SH-SY5Y (cell line): ENCODE data around the gene PTPRT.

Experiments used
- GATA2 ChIP-seq: IDR thresholded peaks from 2 replicates; pipeline ENCODE4 v1.6.1; 2011; ENCODE audit warnings: mild to moderate bottlenecking, low read depth, low read length
- GATA3 ChIP-seq: IDR thresholded peaks from 2 replicates; pipeline ENCODE4 v1.6.1; 2011; ENCODE audit warnings: low read depth, mild to moderate bottlenecking, low read length, moderate library complexity

Gene PTPRT

DNA sequence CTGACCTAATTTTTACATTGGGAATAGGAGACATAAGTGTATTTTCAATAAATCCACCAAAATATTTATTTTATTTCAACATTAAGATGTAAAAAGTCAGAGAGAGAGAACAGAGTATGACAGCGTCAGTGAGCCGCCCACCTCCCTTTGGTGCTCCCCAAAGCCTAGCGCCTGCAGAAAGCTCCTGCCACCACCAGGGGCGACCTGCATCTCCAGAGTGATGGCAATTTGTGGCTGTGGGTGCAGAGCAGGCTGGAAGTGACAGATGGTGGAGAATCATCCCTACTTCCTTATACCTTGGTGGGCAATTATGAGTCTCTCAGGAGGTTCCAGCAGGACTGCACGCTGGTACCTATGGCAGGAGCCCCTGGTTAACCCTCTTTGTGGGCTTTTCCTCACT is 87.3 kb downstream of the PTPRT start:
- TF ChIP-seq GATA3 (no peak), GATA2 (no peak)

DNA sequence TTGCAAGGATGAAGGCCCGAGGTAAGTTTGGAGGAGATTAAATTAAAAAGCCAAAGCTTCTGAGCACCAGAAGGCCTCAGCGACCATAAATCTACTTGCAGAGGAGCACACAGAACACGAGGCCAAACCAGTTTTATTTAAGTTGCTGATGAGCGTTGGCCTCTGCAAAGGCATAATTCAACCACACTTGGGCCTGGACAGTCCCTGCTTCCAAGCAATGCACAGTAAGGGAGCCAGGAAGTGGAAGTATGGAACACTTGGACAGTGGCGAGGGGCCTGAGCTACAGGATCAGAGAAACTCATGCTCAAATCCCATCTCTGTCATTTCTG is 92.8 kb downstream of the PTPRT start:
- TF ChIP-seq GATA2 (no peak), GATA3 (no peak)

DNA sequence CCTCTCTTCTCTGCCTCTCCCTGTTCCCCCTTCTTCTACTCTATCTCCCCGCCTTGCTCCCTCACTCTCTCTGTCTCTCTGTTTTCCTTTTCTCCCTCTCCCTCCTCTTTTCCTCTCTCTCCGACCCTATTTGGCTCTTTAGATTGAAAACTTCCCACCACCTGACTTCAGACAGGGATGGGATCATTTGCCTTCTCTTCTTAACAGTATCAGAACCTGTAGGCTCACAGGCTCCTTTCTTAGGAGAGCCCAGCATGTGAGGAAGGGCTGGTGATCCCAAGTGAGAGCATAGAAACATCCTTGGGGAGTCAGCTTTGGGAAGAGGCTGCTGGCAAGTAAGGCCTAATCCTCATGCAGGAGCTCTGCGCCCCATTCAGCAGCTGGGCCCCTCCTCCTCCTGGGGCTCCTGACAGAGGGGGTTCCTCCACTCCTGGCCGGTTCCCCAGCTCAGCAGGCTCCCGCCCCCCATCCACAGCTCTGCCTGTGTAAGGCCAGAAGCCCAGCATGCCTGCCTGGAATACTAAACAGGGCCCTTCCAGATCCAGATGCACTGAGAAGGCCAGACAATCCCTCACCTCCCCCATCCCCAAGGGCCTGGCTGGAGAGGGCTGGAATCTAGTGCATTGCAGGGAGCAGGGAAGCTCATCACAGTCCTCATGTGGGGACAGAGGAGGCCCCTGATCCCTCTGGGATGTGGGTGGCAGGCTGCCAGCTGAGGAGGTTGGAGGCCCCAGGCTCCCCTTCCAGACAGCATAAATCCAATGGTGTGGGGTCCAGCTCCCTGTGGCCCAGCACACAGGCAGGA is 93.4 kb downstream of the PTPRT start:
- no peak for TF ChIP-seq GATA3
- no peak for TF ChIP-seq GATA2

DNA sequence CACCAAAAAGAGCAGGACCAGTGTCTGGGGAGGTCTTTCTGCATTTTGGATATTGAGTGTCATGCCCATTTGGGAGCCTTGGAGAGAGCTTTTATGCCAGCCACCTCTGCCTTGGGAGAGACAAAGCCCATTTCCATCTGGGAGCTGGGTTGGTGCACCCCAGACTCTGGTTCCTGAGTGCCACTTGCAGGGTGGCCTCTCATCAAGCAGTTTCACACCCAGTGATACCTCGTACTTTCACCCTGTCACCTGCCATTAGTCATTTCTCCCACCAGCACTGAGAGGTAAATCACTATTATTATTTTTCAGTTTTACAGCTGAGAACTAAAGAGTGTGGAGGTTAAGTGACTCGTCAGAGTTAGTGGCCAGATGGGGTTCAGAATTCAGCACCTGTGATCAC is 94.7 kb downstream of the PTPRT start:
- TF ChIP-seq GATA3 (no peak), GATA2 (no peak)

DNA sequence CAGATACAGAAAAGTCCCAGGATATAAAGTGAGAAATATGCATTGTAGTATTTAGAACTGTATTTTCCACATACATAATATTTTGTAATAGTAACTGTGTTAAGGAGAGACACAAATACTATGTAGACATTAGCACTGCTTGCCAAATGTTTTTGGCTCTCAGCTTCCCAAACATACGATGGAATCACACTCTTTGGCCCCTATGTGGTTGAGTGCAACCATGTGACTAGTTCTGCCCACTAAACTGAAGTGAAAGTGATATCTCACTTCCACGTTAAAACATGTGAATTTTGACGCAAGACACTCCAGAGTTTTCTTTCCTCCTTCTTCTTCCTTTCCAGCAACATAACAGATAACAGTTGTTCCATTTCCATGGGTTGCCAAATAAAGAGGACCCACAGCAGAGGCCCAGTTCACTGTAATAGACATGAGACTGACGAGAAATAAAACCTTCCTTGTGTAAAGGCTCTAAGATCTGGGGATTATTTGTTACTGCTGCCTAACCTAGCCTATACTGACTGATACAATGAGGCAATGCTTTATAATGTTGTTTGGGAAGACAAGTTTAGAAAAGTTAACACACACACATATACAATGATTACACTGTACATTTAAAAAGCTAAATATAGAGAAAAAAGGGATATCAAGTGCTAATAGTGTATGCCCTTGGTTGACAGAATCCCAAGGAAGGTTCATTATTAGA is 97.2 kb downstream of the PTPRT start:
- TF ChIP-seq GATA2 (no peak), GATA3 (no peak)

DNA sequence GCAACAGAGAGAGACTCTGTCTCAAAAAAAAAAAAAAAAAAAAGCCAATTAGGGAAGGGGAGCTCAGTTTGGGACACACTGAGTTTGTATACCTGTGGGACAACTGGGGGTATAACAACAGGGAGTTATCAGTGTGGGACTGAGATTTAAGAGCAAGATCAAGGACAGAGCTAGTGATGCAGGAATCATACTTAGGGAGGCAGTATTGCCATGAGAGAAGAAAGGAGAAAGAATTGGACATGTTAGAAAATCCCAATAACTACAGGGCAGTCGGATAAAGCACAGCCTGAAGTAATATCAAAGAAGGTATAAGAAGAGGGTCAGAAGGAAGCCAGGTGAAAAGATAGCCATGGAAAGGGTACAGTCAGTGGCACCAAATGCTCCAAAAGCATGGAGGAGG is 121.2 kb downstream of the PTPRT start:
- TF ChIP-seq GATA2 (no peak), GATA3 (no peak)

DNA sequence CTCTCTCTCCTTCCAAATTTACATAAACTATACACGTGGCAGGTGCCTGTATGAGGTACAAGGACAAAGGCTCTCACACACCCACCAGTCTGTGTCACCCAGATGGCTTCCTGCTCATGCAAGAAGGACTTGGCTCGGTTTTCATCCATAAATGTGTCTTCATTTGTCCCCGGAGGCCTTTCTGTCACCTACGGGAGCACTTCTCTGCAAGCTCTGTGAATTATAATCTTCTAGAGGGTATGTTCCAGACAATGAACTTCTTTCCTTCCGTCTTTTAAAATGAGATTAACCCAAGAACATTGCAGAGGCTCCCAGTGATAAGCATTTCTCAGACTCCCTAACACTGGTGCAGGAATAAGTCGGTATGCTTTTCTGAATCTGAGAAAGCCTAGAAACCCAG is 123.6 kb downstream of the PTPRT start:
- TF ChIP-seq GATA2 (no peak), GATA3 (no peak)

DNA sequence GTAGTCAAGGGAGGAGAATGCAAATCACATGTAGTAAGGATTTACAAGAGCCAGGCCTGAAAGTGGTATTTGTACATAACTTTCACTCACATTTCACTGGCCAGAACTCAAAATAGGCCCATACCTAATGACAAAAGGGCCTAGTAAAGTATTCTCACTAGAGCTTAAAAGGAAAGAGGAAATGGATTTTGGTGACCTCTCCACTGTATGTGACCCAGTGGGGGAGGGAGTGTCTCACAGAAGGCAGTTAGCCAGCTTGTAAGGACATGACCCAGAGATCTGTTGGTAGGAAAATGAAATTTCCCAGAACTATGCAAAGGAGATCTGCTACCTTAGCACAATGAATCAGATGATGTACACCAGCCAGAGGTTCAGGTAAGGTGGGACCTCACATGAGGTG is 124.4 kb downstream of the PTPRT start:
- TF ChIP-seq GATA2 (no peak), GATA3 (no peak)

DNA sequence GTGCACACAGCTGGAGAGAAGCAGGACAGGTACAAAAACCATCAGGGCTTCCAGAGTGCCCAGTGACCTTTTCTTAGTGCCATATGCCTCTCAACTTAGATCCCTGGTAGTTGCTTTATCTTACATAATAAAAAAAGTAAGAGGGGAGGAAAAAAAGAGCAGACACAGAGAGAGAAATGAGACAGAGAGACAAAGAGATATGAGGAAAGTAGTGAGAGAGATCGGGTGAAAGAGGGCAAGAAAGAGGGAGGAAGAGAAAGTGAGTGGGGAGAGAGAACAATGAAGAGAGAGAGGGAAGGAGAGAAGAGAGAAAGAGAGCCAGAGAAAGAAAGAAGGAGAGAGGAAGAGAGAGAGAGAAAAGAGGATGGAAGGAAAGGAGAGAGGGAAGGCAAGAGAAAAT is 131.6 kb downstream of the PTPRT start:
- TF ChIP-seq GATA2: no peak

DNA sequence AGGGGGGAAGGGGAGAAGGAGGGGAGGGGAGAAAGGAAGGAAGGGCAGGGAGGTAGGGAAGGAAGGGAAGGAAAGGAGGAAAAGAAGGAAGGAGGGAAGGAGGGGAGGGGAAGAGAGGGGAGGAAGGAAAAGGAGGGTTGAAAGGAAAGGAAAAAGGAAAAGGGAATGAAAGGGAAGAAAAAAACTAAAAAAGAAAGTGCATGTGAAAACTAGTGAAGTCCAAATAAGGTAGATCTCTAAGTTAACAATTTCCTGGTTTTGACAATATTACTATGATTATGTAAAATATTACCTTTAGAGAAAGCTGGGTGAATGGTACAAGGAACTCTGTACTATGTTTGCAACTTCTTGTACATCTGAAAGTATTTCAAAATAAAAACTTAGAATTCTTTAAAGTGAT is 132.4 kb downstream of the PTPRT start:
- TF ChIP-seq GATA3: no peak
- TF ChIP-seq GATA2: no peak

DNA sequence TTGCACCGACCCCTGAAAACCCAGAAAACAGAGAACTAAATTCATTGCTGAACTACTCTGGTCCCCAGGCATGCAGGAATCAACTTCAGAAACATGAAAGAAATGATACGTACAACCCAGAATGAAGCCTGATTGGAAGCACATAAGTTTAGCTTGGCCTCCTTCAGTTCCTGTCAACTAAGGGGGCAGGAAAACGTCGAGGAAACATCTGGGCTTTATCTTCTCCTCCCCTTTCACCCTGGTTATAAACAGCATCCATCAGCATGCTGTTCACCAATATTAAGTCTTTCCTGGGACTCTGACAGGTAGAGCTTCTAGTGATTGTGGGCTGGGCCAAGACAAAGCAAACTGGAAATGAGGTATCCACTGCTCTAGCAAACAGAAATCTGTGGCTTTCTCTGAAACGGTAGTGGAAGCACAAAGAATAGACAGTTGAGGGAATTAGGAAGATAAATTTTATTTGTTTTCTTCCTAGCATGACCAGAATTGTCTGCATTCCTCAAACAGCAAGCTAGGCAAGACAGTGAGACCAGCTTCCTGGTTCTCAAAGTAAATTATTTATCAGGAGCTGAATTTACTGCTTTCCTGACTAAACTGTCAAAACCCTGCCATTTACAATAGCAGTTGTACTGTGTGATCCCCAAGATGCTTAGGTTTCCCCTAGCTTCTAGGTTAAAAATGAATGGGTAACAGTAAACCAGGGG is 134.4 kb downstream of the PTPRT start:
- TF ChIP-seq GATA2 (no peak), GATA3 (no peak)

DNA sequence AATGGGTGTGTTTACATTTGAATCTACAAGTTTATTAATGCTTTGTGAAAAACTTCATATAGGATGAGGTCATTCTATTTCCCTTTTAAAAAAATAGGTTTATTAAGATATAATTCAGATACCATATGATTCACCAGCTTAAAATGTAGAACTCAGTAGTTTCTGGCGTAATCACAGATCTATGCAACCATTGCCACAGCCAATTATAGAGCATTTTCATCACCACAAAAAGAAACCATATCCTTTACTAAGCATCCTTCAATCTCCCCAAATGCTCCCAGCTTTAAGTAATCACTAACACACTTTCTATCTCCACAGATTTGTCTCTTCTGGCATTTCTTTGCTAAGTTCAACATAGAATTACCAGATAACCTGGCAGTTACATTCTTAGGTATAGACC is 137.2 kb downstream of the PTPRT start:
- TF ChIP-seq GATA3: no peak
- TF ChIP-seq GATA2: no peak

DNA sequence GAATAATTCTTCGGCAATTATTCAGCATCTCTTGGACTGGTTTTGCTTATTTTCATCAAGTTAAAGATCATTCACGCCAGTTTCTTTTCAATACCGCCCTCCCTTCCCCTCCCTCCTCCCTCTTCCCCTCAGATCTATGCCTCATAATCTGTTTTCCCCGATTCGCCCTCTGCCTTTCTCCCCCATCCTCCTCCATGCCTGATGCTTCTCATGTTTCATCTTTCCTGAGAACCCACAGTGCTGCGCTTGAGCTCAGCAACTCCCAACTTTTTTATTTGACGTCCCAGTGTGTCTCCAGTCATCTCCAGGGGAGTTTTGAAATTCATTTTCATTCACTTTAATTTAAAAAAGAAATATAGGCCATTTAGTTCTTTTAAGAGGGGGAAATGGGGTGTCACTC is 142.7 kb downstream of the PTPRT start:
- TF ChIP-seq GATA2 (no peak), GATA3 (no peak)

DNA sequence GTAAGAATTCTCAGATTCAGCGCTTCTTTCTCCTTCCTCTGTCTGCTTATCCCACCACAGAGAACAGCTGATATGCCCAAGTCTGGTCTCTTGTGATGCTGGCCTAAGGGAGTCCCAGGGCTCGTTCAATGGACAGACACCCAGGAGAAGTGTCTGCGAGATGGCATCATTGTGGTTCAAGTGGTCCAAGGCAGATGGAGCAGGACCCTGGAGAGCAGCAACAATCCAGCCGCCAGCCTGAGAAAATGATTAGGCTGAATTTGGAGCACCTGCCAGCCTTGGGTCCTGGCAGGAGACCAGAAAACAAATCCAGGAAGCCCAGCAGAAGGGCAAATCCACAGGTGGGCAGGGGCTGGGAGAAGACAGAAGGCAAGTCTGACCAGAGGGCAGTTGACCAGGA is 145.8 kb downstream of the PTPRT start:
- TF ChIP-seq GATA3 (no peak), GATA2 (no peak)

DNA sequence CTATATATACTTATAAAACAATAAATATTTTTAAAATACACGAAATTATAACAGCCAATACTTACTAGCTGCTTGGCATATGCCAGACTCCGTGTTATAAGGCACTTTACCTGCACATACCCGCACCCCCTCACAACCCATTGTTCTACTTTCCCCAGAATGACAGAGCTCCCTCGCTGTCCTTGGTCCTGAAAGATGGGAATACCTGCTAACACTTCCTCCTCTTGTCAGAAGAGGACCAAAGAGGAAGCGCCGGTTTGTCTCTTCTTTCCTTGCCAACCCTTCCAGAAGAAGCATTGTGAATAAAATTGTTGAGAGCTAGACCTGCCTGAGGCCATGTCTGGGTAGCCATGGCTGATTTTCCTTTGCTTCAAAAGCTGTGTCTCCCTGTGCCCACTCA is 149.3 kb downstream of the PTPRT start:
- TF ChIP-seq GATA2 (no peak), GATA3 (no peak)

DNA sequence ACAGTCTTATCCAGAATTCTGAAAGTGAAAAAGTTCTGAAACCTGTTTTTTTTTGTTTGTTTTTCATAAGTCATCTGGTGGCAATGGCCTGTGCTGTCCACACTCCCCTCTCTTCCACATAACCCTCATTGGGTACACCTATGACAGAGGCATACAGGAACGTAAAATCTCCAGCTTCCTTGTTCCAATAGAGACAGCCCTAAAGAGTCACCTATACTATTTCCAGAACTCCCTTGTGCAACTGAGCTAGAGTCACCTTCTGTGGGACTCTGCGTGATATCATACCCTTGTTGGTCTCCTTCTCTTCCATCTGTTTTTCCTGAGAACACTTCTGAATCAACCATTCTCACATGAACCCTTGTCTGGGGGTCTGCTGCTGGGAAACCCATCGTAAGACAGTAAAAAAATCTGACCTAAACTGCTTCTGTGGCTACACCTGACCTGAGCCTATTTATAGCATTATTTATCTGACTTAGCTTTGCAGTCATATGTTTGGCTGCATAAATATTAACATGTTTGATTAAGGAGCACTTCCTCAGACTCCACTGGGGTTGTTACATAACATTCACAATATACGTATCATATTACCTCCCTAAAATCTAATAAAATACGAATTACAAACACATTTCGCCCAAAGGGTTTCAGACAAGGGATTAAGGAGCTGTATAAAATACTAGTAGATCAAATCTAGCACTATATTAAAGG is 151.9 kb downstream of the PTPRT start:
- TF ChIP-seq GATA3 (no peak), GATA2 (no peak)
